ENCODE results near the gene ZNF160.
A peak's percentile ranks its signal among the peaks of the same experiment; 100 is the strongest.

The ZNF160 gene

DNA sequence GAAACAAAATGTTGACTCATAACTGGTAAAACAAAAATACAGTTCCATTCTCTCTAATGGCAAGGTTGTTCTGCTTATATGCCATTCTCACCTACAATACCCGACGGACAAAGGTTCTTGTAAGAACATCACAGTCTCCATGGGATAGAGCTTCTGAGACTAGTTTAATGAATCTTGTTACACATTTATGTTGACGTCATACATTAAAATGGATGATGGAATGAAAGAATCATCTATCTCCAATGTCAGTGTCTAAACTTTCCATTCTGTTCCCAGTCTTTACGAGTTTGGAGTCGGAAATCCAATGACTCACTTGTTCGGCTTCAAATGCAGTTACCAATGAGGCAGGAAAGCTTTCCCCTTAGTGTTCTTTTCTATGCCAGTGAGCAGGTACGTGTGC is 17.7 kb downstream of the ZNF160 start:
- H3K4me1 Mint-ChIP-seq, result no peaks in the 10 kb centered on the region
- TF ChIP-seq CTCF (IDR thresholded peaks at IDR 0.05), result no peak
- DNase-seq, result no peak
- peaks cover 94% of the 10 kb centered on the region for H3K36me3 Mint-ChIP-seq (ENCODE audit: low read depth)
- H3K27ac Mint-ChIP-seq, result no peak overlapping the region
- peaks cover 38% of the 10 kb centered on the region for H3K9me3 Mint-ChIP-seq
- H3K4me3 Mint-ChIP-seq, result no peak overlapping the region
- H3K27me3 Mint-ChIP-seq (ENCODE audit: low read depth, poor library complexity), result peaks cover 3% of the 10 kb centered on the region

DNA sequence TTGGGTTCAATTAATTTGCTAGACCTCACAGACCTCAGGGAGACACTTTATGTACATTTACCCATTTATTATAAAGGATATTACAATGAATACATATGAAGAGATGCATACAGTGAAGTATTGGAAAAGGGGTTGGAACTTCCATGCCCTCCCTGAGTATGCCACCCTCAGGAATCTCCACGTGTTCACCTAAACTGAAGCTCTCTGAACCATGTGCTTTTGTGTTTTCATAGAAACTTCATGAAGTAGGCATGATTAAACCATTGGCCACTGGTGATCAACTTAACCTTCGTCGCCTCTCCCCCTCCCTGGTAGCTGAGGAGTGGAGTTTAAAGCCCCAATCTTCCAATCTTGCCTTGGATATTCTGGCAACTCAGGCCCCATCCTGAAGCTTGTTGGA is 20.3 kb downstream of the ZNF160 start:
- Mint-ChIP-seq H3K4me1 (no peaks in the 10 kb centered on the region), H3K4me3 (no peak overlapping the region), H3K9me3 (peaks cover 63% of the 10 kb centered on the region), H3K27ac (no peak overlapping the region), H3K36me3 (ENCODE audit: low read depth) (peaks cover 98% of the 10 kb centered on the region), H3K27me3 (ENCODE audit: low read depth, poor library complexity) (no peaks in the 10 kb centered on the region)
- no peak for DNase-seq
- no peak for TF ChIP-seq CTCF (IDR thresholded peaks at IDR 0.05)

GRCh38 chr19:53079313-53079924 is 23.8 kb downstream of the ZNF160 start:
- Mint-ChIP-seq H3K4me1 (no peaks in the 10 kb centered on the region), H3K4me3 (no peak overlapping the region), H3K27me3 (ENCODE audit: low read depth, poor library complexity) (no peaks in the 10 kb centered on the region), H3K9me3 (peaks cover 97% of the 10 kb centered on the region), H3K27ac (peak overlapping the region; percentile 17), H3K36me3 (ENCODE audit: low read depth) (peaks cover 100% of the 10 kb centered on the region)
- DNase-seq, result no peak
- TF ChIP-seq CTCF (IDR thresholded peaks at IDR 0.05), result no peak

DNA sequence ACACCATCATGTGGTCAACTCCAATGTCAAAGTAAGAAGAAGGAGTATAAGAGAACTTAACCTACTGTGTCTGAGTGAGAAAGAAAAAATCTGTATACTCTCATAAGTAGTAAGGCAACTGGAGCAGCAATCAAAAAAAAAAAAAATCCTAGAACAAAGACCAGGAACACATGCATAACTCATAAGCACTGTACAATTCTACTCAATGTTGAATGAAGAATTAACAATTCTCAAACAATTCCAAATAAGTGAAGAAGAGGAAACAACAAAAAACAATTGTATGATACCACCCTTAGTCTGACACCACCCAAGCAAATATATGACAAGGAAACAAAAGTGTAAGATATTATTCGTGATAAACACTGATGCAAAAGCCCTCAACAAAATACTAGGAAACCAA is 24.6 kb downstream of the ZNF160 start:
- no peaks in the 10 kb centered on the region for H3K4me1 Mint-ChIP-seq
- H3K36me3 Mint-ChIP-seq (ENCODE audit: low read depth), result peaks cover 100% of the 10 kb centered on the region
- H3K27me3 Mint-ChIP-seq (ENCODE audit: low read depth, poor library complexity), result peaks cover 4% of the 10 kb centered on the region
- no peak overlapping the region for H3K27ac Mint-ChIP-seq
- TF ChIP-seq CTCF (IDR thresholded peaks at IDR 0.05), result no peak
- peaks cover 96% of the 10 kb centered on the region for H3K9me3 Mint-ChIP-seq
- H3K4me3 Mint-ChIP-seq, result no peak overlapping the region
- no peak for DNase-seq

DNA sequence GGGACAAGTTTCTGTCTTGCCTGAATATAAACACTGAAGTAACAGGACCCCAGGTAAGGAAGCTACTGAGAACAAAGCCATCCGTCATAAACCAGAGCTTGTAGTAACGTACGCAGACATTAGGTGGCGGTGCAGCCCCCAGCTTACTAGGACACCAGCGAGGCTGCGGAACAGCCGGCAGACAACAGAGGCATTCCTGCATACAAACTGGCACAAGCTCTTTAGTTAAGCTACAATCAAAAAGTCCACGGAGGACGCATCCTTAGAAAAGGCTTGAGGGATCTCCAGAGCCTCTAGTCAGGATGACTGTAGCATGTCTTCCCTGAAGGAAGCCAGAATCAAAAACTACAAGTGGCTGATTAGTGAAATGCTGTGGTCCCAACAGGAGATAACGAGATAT is 26.2 kb downstream of the ZNF160 start:
- peak; percentile 55 for TF ChIP-seq CTCF (IDR thresholded peaks at IDR 0.05)
- no peaks in the 10 kb centered on the region for H3K4me1 Mint-ChIP-seq
- H3K36me3 Mint-ChIP-seq (ENCODE audit: low read depth), result peaks cover 100% of the 10 kb centered on the region
- no peak overlapping the region for H3K4me3 Mint-ChIP-seq
- DNase-seq, result peak; percentile 45
- peaks cover 97% of the 10 kb centered on the region for H3K9me3 Mint-ChIP-seq
- no peak overlapping the region for H3K27ac Mint-ChIP-seq
- H3K27me3 Mint-ChIP-seq (ENCODE audit: low read depth, poor library complexity), result peaks cover 4% of the 10 kb centered on the region

- no peak for TF ChIP-seq CTCF (IDR thresholded peaks at IDR 0.05)
- Mint-ChIP-seq H3K9me3 (peaks cover 97% of the 10 kb centered on the region), H3K36me3 (ENCODE audit: low read depth) (peaks cover 100% of the 10 kb centered on the region)
These were observed 34.4 kb downstream of the ZNF160 start for GRCh38 chr19:53068834-53069233.

More at GRCh38 chr19:53068834-53069233, 34.4 kb downstream of the ZNF160 start:
- H3K27me3 Mint-ChIP-seq (ENCODE audit: low read depth, poor library complexity), result peaks cover 6% of the 10 kb centered on the region
- H3K4me3 Mint-ChIP-seq, result no peak overlapping the region
- H3K27ac Mint-ChIP-seq, result no peak overlapping the region
- no peaks in the 10 kb centered on the region for H3K4me1 Mint-ChIP-seq
- no peak for DNase-seq

Data from nephron progenitor cell (in vitro differentiated cells).